GM23338 (cell line): ENCODE measurements around the gene PAIP2. TPM values are rescaled to one million over a fixed set of nuclear protein-coding genes. Genes with fewer than 3 reads are reported as not detected.

ENCODE experiments used
- ATAC-seq: fragments of 200-7000 bp; cut with Tn5 transposase; 3 replicates; pipeline ENCODE4 v1.9.1; 2020
- DNase-seq: peaks from one replicate; pipeline ENCODE4 v3.0.0-alpha.2; 2015; ENCODE audit warnings: low spot score
- H2AFZ ChIP-seq: fragments of 200-600 bp; sonication (generic); 2 replicates; pipeline ENCODE4 v1.8.0; 2016; ENCODE audit warnings: antibody characterized with exemption, mild to moderate bottlenecking, moderate library complexity
- H3F3A ChIP-seq: fragments of 200-600 bp; sonication (generic); replicated peaks from 2 replicates; pipeline ENCODE4 v1.8.0; 2017; ENCODE audit warnings: antibody characterized with exemption, mixed run types, low read depth
- H3K27ac ChIP-seq: fragments of 200-600 bp; sonication (generic); 2 replicates; pipeline ENCODE4 v1.6.1; 2016; ENCODE audit warnings: low read depth
- H3K27me3 ChIP-seq: fragments of 200-600 bp; sonication (generic); 2 replicates; pipeline ENCODE4 v1.8.0; 2016; ENCODE audit warnings: mild to moderate bottlenecking, mixed run types, moderate library complexity; ENCODE audit not compliant: insufficient read depth
- H3K36me3 ChIP-seq: fragments of 200-600 bp; sonication (generic); 2 replicates; pipeline ENCODE4 v1.8.0; 2016; ENCODE audit warnings: mild to moderate bottlenecking; ENCODE audit not compliant: insufficient read depth
- H3K4me1 ChIP-seq: fragments of 200-600 bp; sonication (generic); 2 replicates; pipeline ENCODE4 v1.8.0; 2016; ENCODE audit warnings: mild to moderate bottlenecking, moderate library complexity; ENCODE audit not compliant: insufficient read depth
- H3K4me2 ChIP-seq: fragments of 200-600 bp; sonication (generic); 2 replicates; pipeline ENCODE4 v1.7.1; 2017; ENCODE audit warnings: mixed run types
- H3K4me3 ChIP-seq: fragments of 200-600 bp; sonication (generic); 2 replicates; pipeline ENCODE4 v1.6.1; 2016; ENCODE audit warnings: mixed run types
- H3K79me2 ChIP-seq: fragments of 200-600 bp; sonication (generic); replicated peaks from 2 replicates; pipeline ENCODE4 v1.8.0; 2017; ENCODE audit warnings: mild to moderate bottlenecking; ENCODE audit not compliant: insufficient read depth
- H3K9me2 ChIP-seq: fragments of 200-600 bp; sonication (generic); 2 replicates; pipeline ENCODE4 v1.8.0; 2017; ENCODE audit not compliant: insufficient read depth
- H4K20me1 ChIP-seq: fragments of 200-600 bp; sonication (generic); replicated peaks from 2 replicates; pipeline ENCODE4 v1.8.0; 2017; ENCODE audit warnings: mild to moderate bottlenecking; ENCODE audit not compliant: insufficient read depth
- H3K27ac Mint-ChIP-seq: 2 replicates; pipeline ENCODE4 v1.8.0; 2020; ENCODE audit warnings: inconsistent platforms, mild to moderate bottlenecking, moderate library complexity, mixed read lengths
- H3K27me3 Mint-ChIP-seq: 3 replicates; pipeline ENCODE4 v1.8.0; 2022; ENCODE audit warnings: low read depth, mild to moderate bottlenecking, moderate library complexity, mixed read lengths, inconsistent platforms; ENCODE audit not compliant: insufficient read depth, poor library complexity
- H3K36me3 Mint-ChIP-seq: 3 replicates; pipeline ENCODE4 v1.8.0; 2021; ENCODE audit warnings: low read depth, mild to moderate bottlenecking, inconsistent platforms, moderate library complexity, mixed read lengths
- H3K4me1 Mint-ChIP-seq: 3 replicates; pipeline ENCODE4 v1.8.0; 2020; ENCODE audit warnings: mild to moderate bottlenecking, inconsistent platforms, mixed read lengths
- H3K4me3 Mint-ChIP-seq: 3 replicates; pipeline ENCODE4 v1.8.0; 2021; ENCODE audit warnings: moderate library complexity, mild to moderate bottlenecking, inconsistent platforms, mixed read lengths
- H3K9me3 Mint-ChIP-seq: 3 replicates; pipeline ENCODE4 v1.8.0; 2020; ENCODE audit warnings: moderate library complexity, mild to moderate bottlenecking, inconsistent platforms, mixed read lengths
- CREB1 ChIP-seq: fragments of 250-450 bp; sonication (Bioruptor Pico); IDR thresholded peaks from 2 replicates; pipeline ENCODE4 v1.5.0; 2020; ENCODE audit warnings: low read depth, mild to moderate bottlenecking, moderate library complexity
- EZH2 ChIP-seq: fragments of 200-600 bp; sonication (generic); IDR thresholded peaks from one replicate; pipeline ENCODE4 v1.8.0; 2017; ENCODE audit warnings: antibody characterized with exemption, mild to moderate bottlenecking, low read depth; ENCODE audit not compliant: unreplicated experiment
- EZH2phosphoT487 ChIP-seq: fragments of 200-600 bp; sonication (generic); IDR thresholded peaks from one replicate; pipeline ENCODE4 v1.8.1; 2018; ENCODE audit warnings: antibody characterized with exemption; ENCODE audit not compliant: unreplicated experiment
- NANOG ChIP-seq: IDR thresholded peaks from 2 replicates; pipeline ENCODE4 v1.6.1; 2016; ENCODE audit warnings: antibody characterized with exemption, borderline replicate concordance
- POLR2AphosphoS5 ChIP-seq: IDR thresholded peaks from 2 replicates; pipeline ENCODE4 v1.6.1; 2016; ENCODE audit warnings: antibody characterized with exemption, low read depth
- ZNF114 ChIP-seq: fragments of 250-450 bp; sonication (Bioruptor Pico); IDR thresholded peaks from 2 replicates; pipeline ENCODE4 v1.5.0; 2020; ENCODE audit warnings: mild to moderate bottlenecking, moderate library complexity
- polyA plus RNA-seq: library from polyadenylated mRNA; unstranded; fragments of >200 nt; fragmentation: Nextera tagmentation; extraction: Ambion mirVana; gene quantifications from 2 replicates; pipeline ENCODE4 v1.2.1, GENCODE V29; 2016
- total RNA-seq: library from RNA; depleted of rRNA; stranded (reverse); fragments of >200 nt; shearing (Covaris generic); gene quantifications from 2 replicates; pipeline ENCODE4 v1.2.3, GENCODE V29; 2014
- TF ChIP-seq, protein P1 (sequence below): IDR thresholded peaks from one replicate; pipeline ENCODE4 v1.6.1; 2018; ENCODE audit warnings: antibody characterized with exemption; ENCODE audit not compliant: unreplicated experiment
- TF ChIP-seq, protein P2 (sequence below), 2 experiments: fragments of 200-600 bp in 1 of 2; sonication (generic) in 1 of 2; conservative IDR thresholded peaks; 2 replicates each; pipeline versions ENCODE4 v1.5.1 to v1.6.1; 2016 to 2017; ENCODE audit warnings: antibody characterized with exemption in 2 of 2, low read depth in 2 of 2, mild to moderate bottlenecking in 2 of 2, moderate library complexity in 1 of 2
- TF ChIP-seq, protein P3 (sequence below): IDR thresholded peaks from 2 replicates; pipeline ENCODE4 v1.6.1; 2016; ENCODE audit warnings: antibody characterized with exemption
- TF ChIP-seq, protein P4 (sequence below): fragments of 250-450 bp; sonication (Bioruptor Pico); IDR thresholded peaks from 2 replicates; pipeline ENCODE4 v1.5.0; 2020; ENCODE audit warnings: mild to moderate bottlenecking, moderate library complexity

PAIP2 gene
- total and polyA plus RNA-seq, 2 experiments from 2014 or later, result 132 to 277 TPM

GRCh38 chr5:139391570-139392323, 50.1 kb downstream of the PAIP2 start (continued):
- TF ChIP-seq, protein P1, sequence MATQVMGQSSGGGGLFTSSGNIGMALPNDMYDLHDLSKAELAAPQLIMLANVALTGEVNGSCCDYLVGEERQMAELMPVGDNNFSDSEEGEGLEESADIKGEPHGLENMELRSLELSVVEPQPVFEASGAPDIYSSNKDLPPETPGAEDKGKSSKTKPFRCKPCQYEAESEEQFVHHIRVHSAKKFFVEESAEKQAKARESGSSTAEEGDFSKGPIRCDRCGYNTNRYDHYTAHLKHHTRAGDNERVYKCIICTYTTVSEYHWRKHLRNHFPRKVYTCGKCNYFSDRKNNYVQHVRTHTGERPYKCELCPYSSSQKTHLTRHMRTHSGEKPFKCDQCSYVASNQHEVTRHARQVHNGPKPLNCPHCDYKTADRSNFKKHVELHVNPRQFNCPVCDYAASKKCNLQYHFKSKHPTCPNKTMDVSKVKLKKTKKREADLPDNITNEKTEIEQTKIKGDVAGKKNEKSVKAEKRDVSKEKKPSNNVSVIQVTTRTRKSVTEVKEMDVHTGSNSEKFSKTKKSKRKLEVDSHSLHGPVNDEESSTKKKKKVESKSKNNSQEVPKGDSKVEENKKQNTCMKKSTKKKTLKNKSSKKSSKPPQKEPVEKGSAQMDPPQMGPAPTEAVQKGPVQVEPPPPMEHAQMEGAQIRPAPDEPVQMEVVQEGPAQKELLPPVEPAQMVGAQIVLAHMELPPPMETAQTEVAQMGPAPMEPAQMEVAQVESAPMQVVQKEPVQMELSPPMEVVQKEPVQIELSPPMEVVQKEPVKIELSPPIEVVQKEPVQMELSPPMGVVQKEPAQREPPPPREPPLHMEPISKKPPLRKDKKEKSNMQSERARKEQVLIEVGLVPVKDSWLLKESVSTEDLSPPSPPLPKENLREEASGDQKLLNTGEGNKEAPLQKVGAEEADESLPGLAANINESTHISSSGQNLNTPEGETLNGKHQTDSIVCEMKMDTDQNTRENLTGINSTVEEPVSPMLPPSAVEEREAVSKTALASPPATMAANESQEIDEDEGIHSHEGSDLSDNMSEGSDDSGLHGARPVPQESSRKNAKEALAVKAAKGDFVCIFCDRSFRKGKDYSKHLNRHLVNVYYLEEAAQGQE, result no peak
- TF ChIP-seq, protein P2, sequence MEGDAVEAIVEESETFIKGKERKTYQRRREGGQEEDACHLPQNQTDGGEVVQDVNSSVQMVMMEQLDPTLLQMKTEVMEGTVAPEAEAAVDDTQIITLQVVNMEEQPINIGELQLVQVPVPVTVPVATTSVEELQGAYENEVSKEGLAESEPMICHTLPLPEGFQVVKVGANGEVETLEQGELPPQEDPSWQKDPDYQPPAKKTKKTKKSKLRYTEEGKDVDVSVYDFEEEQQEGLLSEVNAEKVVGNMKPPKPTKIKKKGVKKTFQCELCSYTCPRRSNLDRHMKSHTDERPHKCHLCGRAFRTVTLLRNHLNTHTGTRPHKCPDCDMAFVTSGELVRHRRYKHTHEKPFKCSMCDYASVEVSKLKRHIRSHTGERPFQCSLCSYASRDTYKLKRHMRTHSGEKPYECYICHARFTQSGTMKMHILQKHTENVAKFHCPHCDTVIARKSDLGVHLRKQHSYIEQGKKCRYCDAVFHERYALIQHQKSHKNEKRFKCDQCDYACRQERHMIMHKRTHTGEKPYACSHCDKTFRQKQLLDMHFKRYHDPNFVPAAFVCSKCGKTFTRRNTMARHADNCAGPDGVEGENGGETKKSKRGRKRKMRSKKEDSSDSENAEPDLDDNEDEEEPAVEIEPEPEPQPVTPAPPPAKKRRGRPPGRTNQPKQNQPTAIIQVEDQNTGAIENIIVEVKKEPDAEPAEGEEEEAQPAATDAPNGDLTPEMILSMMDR (conservative IDR thresholded peaks at IDR 0.05; ENCODE audit: low read depth in 2 of 2), result no peak
- no peak for TF ChIP-seq EZH2
- TF ChIP-seq, protein P3, sequence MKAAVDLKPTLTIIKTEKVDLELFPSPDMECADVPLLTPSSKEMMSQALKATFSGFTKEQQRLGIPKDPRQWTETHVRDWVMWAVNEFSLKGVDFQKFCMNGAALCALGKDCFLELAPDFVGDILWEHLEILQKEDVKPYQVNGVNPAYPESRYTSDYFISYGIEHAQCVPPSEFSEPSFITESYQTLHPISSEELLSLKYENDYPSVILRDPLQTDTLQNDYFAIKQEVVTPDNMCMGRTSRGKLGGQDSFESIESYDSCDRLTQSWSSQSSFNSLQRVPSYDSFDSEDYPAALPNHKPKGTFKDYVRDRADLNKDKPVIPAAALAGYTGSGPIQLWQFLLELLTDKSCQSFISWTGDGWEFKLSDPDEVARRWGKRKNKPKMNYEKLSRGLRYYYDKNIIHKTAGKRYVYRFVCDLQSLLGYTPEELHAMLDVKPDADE, result no peak

GRCh38 chr5:139392324-139392677, 50.6 kb downstream of the PAIP2 start:
- peaks cover 43% of the 10 kb centered on the region for H3K4me1 Mint-ChIP-seq
- no peaks in the 10 kb centered on the region; the same call in 2 of the 3 replicates for H3K36me3 Mint-ChIP-seq
- peak overlapping the region; percentile 98 for H2AFZ ChIP-seq
- no peak overlapping the region for H3K27ac Mint-ChIP-seq
- no peaks in the 10 kb centered on the region for H3K9me2 ChIP-seq
- no peak overlapping the region for H3K27ac ChIP-seq
- peak overlapping the region; percentile 96 for H3K4me2 ChIP-seq
- no peaks in the 10 kb centered on the region for H3K36me3 ChIP-seq
- DNase-seq (no peak), ATAC-seq (peak; percentile 26)
- no peaks in the 10 kb centered on the region for H3K9me3 Mint-ChIP-seq
- H3K4me3 Mint-ChIP-seq, result peak overlapping the region; percentile 86; the same call in 2 of the 3 replicates
- H3K4me1 ChIP-seq, result peaks cover 16% of the 10 kb centered on the region
- no peaks in the 10 kb centered on the region for H4K20me1 ChIP-seq
- peaks cover 25% of the 10 kb centered on the region for H3F3A ChIP-seq
- peaks cover 56% of the 10 kb centered on the region for H3K27me3 Mint-ChIP-seq
- no peaks in the 10 kb centered on the region for H3K79me2 ChIP-seq
- H3K4me3 ChIP-seq, result peak overlapping the region; percentile 81
- peaks cover 44% of the 10 kb centered on the region for H3K27me3 ChIP-seq
- TF ChIP-seq NANOG, result no peak
- TF ChIP-seq, protein P4, sequence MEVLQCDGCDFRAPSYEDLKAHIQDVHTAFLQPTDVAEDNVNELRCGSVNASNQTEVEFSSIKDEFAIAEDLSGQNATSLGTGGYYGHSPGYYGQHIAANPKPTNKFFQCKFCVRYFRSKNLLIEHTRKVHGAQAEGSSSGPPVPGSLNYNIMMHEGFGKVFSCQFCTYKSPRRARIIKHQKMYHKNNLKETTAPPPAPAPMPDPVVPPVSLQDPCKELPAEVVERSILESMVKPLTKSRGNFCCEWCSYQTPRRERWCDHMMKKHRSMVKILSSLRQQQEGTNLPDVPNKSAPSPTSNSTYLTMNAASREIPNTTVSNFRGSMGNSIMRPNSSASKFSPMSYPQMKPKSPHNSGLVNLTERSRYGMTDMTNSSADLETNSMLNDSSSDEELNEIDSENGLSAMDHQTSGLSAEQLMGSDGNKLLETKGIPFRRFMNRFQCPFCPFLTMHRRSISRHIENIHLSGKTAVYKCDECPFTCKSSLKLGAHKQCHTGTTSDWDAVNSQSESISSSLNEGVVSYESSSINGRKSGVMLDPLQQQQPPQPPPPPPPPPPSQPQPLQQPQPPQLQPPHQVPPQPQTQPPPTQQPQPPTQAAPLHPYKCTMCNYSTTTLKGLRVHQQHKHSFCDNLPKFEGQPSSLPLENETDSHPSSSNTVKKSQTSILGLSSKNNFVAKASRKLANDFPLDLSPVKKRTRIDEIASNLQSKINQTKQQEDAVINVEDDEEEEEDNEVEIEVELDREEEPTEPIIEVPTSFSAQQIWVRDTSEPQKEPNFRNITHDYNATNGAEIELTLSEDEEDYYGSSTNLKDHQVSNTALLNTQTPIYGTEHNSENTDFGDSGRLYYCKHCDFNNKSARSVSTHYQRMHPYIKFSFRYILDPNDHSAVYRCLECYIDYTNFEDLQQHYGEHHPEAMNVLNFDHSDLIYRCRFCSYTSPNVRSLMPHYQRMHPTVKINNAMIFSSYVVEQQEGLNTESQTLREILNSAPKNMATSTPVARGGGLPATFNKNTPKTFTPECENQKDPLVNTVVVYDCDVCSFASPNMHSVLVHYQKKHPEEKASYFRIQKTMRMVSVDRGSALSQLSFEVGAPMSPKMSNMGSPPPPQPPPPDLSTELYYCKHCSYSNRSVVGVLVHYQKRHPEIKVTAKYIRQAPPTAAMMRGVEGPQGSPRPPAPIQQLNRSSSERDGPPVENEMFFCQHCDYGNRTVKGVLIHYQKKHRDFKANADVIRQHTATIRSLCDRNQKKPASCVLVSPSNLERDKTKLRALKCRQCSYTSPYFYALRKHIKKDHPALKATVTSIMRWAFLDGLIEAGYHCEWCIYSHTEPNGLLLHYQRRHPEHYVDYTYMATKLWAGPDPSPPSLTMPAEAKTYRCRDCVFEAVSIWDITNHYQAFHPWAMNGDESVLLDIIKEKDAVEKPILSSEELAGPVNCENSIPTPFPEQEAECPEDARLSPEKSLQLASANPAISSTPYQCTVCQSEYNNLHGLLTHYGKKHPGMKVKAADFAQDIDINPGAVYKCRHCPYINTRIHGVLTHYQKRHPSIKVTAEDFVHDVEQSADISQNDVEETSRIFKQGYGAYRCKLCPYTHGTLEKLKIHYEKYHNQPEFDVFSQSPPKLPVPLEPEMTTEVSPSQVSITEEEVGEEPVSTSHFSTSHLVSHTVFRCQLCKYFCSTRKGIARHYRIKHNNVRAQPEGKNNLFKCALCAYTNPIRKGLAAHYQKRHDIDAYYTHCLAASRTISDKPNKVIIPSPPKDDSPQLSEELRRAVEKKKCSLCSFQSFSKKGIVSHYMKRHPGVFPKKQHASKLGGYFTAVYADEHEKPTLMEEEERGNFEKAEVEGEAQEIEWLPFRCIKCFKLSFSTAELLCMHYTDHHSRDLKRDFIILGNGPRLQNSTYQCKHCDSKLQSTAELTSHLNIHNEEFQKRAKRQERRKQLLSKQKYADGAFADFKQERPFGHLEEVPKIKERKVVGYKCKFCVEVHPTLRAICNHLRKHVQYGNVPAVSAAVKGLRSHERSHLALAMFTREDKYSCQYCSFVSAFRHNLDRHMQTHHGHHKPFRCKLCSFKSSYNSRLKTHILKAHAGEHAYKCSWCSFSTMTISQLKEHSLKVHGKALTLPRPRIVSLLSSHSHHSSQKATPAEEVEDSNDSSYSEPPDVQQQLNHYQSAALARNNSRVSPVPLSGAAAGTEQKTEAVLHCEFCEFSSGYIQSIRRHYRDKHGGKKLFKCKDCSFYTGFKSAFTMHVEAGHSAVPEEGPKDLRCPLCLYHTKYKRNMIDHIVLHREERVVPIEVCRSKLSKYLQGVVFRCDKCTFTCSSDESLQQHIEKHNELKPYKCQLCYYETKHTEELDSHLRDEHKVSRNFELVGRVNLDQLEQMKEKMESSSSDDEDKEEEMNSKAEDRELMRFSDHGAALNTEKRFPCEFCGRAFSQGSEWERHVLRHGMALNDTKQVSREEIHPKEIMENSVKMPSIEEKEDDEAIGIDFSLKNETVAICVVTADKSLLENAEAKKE, result no peak
- TF ChIP-seq, protein P3, result no peak
- TF ChIP-seq EZH2, result no peak
- TF ChIP-seq POLR2AphosphoS5, result no peak
- TF ChIP-seq CREB1, result no peak
- TF ChIP-seq ZNF114 (CRISPR knock-in tag), result no peak
- TF ChIP-seq EZH2phosphoT487, result no peak
